Lower leg skin (tissue), 3 donors: ENCODE measurements around the gene CRYL1.

Experiments
- CTCF ChIP-seq, 3 donors: fragments of 450-650 bp; IDR thresholded peaks; one replicate each; pipeline ENCODE4 v1.5.1; 2016; ENCODE audit warnings: antibody characterized with exemption in 3 of 3, mild to moderate bottlenecking in 3 of 3, moderate library complexity in 2 of 3
- POLR2A ChIP-seq, 2 donors: fragments of 450-650 bp; IDR thresholded peaks; one replicate each; pipeline ENCODE4 v1.6.1; 2016 to 2017; ENCODE audit warnings: antibody characterized with exemption in 2 of 2, mild to moderate bottlenecking in 1 of 2, moderate library complexity in 1 of 2

GRCh38 chr13:20389696-20390525 is 135.7 kb downstream of the CRYL1 start:
- TF ChIP-seq CTCF (IDR thresholded peaks at IDR 0.05) (no peak), POLR2A (IDR thresholded peaks at IDR 0.05) (no peak)
